B cell (primary cell): Measurements from ENCODE around the gene NUDC. TPM values are rescaled to one million over a fixed set of nuclear protein-coding genes. Genes with fewer than 3 reads are reported as not detected.

ENCODE experiments used
- polyA plus RNA-seq: library from polyadenylated mRNA; depleted of rRNA; stranded (reverse); fragments of >200 nt; gene quantifications from 2 replicates; pipeline ENCODE4 v1.2.3, GENCODE V29; 2012
- total RNA-seq, 2 donors: library from RNA; stranded (reverse); fragments of 120-200 nt in 1 of 2; gene quantifications; 1 replicate in 1 of 2; 2 replicates in 1 of 2; pipeline versions ENCODE4 v1.2.3 to v1.2.4, GENCODE V29; 2013 to 2022

The NUDC gene
- total and polyA plus RNA-seq, 2 donors (not counting 1 experiment from before 2014, with no cell fraction given) = 28.3 to 45.3 TPM

Other genes starting within 250 kb of the NUDC start
- 150 and 152 TPM in 2 replicates for gene ARID1A, start 225.7 kb upstream of the NUDC start, total RNA-seq
- gene ARID1A, start 225.7 kb upstream of the NUDC start, polyA plus RNA-seq = 80.7 and 98.2 TPM in 2 replicates
- 16.1 and 17.4 TPM in 2 replicates for gene PIGV, start 133.8 kb upstream of the NUDC start, total RNA-seq
- gene PIGV, start 133.8 kb upstream of the NUDC start, polyA plus RNA-seq = 8.0 and 9.2 TPM in 2 replicates
- 25.8 and 28.2 TPM in 2 replicates for gene ZDHHC18, start 95.1 kb upstream of the NUDC start, total RNA-seq
- 25.8 and 30.8 TPM in 2 replicates for gene ZDHHC18, start 95.1 kb upstream of the NUDC start, polyA plus RNA-seq
- gene SFN, start 58.6 kb upstream of the NUDC start, total RNA-seq = 0.34 and 0.46 TPM in 2 replicates
- 0.09 and 0.63 TPM in 2 replicates for gene SFN, start 58.6 kb upstream of the NUDC start, polyA plus RNA-seq
- gene GPN2, start 31.5 kb upstream of the NUDC start, total RNA-seq = 40.7 and 43.5 TPM in 2 replicates
- 12.6 and 15.2 TPM in 2 replicates for gene GPN2, start 31.5 kb upstream of the NUDC start, polyA plus RNA-seq
- gene GPATCH3, start 21.3 kb upstream of the NUDC start, total RNA-seq = 21.9 and 28.6 TPM in 2 replicates
- gene GPATCH3, start 21.3 kb upstream of the NUDC start, polyA plus RNA-seq = 9.2 and 12.0 TPM in 2 replicates
- gene NR0B2, start 7.8 kb upstream of the NUDC start, total RNA-seq = not detected in 2 replicates
- gene NR0B2, start 7.8 kb upstream of the NUDC start, polyA plus RNA-seq = not detected in 2 replicates
- gene KDF1, start 38.7 kb downstream of the NUDC start, total RNA-seq = 0.74 and 1.4 TPM in 2 replicates
- gene KDF1, start 38.7 kb downstream of the NUDC start, polyA plus RNA-seq = 1.3 and 2.6 TPM in 2 replicates
- 2.1 and 2.3 TPM in 2 replicates for gene TRNP1, start 71.9 kb downstream of the NUDC start, total RNA-seq
- gene TRNP1, start 71.9 kb downstream of the NUDC start, polyA plus RNA-seq = 0.06 and 0.54 TPM in 2 replicates
- gene TENT5B, start 91.1 kb downstream of the NUDC start, total RNA-seq = 0.20 TPM in 1 of 2 replicates, not detected in the other
- 0.07 TPM in 2 replicates for gene TENT5B, start 91.1 kb downstream of the NUDC start, polyA plus RNA-seq
- gene SLC9A1, start 233.4 kb downstream of the NUDC start, total RNA-seq = 18.3 and 22.5 TPM in 2 replicates
- 7.3 and 8.8 TPM in 2 replicates for gene SLC9A1, start 233.4 kb downstream of the NUDC start, polyA plus RNA-seq